ENCODE results near the gene FAM24B.
"Not testable (repeated sequence)": the region's sequence is repeated elsewhere in the genome, so short reads cannot be mapped to it uniquely, and the experiment has no call there.

The FAM24B gene

DNA sequence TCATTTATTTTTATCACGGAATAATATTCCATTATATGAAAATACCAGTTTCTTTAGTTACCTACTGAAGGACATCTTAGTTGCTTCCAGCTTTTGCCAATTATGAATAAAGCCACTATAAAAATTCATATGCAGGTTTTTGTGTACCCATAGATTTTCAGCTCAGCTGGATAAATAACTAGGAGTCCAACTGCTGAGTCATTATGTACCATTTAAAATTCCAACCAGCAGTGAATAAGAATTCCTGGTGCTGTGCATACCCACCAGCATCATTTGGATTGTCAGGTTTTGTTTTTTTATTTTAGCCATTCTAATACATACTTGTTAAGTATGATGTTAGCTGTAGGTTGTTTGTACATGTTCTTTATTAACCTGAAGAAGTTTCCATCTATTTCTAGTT is 14.5 kb downstream of the FAM24B start:
- TF ChIP-seq, protein P1, sequence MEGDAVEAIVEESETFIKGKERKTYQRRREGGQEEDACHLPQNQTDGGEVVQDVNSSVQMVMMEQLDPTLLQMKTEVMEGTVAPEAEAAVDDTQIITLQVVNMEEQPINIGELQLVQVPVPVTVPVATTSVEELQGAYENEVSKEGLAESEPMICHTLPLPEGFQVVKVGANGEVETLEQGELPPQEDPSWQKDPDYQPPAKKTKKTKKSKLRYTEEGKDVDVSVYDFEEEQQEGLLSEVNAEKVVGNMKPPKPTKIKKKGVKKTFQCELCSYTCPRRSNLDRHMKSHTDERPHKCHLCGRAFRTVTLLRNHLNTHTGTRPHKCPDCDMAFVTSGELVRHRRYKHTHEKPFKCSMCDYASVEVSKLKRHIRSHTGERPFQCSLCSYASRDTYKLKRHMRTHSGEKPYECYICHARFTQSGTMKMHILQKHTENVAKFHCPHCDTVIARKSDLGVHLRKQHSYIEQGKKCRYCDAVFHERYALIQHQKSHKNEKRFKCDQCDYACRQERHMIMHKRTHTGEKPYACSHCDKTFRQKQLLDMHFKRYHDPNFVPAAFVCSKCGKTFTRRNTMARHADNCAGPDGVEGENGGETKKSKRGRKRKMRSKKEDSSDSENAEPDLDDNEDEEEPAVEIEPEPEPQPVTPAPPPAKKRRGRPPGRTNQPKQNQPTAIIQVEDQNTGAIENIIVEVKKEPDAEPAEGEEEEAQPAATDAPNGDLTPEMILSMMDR (IDR thresholded peaks at IDR 0.05; ENCODE audit: insufficient read depth, low read depth, low read length, missing control alignments): no peak
- H3K4me3 ChIP-seq (ENCODE audit: low read depth, low read length): no peak overlapping the region
- no peak for DNase-seq (ENCODE audit: low read depth)

DNA sequence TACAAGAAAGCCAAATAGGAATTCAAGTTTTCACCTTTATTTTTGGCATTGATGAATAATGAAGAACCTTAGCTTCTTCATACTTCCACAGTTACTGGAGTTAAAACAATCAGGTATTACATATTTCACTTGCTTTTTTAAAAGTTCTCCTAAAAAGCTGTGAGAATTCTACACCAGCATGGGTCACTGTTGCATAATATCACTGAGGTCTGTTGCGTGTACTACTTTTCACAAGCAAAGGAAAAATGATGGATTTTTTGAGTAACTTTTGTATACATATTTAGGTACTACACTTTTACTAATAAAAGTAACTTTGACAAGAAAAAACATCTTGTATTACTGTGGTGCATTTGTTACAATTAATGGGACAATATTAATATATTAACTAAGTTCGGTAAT is 15.2 kb downstream of the FAM24B start:
- no peak for DNase-seq (ENCODE audit: low read depth)
- H3K4me3 ChIP-seq (ENCODE audit: low read depth, low read length): no peak overlapping the region
- TF ChIP-seq, protein P1 (IDR thresholded peaks at IDR 0.05; ENCODE audit: insufficient read depth, low read depth, low read length, missing control alignments): no peak

- DNase-seq (ENCODE audit: low read depth): no peak
These were observed 15.9 kb downstream of the FAM24B start for GRCh38 chr10:122863216-122864193.

DNA sequence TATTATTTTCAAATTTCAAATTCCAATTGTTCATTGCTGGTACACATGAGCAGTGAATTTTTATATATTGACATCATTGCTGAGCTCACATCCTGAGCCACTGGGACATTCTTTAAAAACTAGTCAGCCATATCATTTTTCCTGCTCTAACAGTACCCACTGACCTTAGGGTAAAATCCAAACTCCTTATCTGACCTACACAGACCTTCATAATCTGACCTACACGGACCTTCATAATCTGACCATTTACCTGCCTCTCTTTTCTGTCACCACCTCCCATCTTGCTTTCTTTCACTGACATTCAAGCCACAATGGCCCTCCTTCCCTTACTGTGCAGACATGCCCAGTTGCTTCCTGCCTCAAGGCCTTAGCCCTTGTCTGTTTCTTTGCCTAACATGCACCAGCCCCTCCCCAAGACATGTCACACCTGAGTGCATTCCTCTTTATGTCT is 17.6 kb downstream of the FAM24B start:
- TF ChIP-seq, protein P1 (IDR thresholded peaks at IDR 0.05; ENCODE audit: insufficient read depth, low read depth, low read length, missing control alignments): no peak
- H3K4me3 ChIP-seq (ENCODE audit: low read depth, low read length): no peak overlapping the region
- DNase-seq (ENCODE audit: low read depth): no peak

More at GRCh38 chr10:122863216-122864193, 15.9 kb downstream of the FAM24B start:
- TF ChIP-seq, protein P1 (IDR thresholded peaks at IDR 0.05; ENCODE audit: insufficient read depth, low read depth, low read length, missing control alignments): no peak
- no peak overlapping the region for H3K4me3 ChIP-seq (ENCODE audit: low read depth, low read length)

DNA sequence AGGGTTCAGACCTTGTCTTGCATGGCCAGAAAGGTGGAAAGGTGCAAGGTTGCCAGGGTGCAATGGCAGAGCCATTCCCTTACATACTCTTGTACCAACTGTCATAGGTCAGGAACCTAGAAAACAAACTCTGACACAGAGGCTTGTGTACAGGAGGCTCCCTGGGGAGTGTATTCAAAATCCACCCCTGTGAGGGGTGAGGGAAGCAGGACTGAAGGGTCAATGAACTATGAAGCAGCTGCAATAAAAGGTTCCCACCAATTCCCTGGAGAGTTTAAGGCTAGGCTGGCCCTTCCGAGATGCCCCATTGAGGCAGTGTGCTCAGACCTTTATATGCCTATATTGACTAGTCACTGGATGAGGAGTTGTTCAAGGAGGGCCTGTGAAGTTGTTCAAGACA is 19.9 kb downstream of the FAM24B start:
- no peak for DNase-seq (ENCODE audit: low read depth)
- TF ChIP-seq, protein P1 (IDR thresholded peaks at IDR 0.05; ENCODE audit: insufficient read depth, low read depth, low read length, missing control alignments): no peak
- H3K4me3 ChIP-seq (ENCODE audit: low read depth, low read length): no peak overlapping the region

GRCh38 chr10:122858042-122858441 is 21.3 kb downstream of the FAM24B start:
- not testable (repeated sequence) for H3K4me3 ChIP-seq (ENCODE audit: low read depth, low read length); DNase-seq (ENCODE audit: low read depth)

GRCh38 chr10:122856902-122857301 is 22.5 kb downstream of the FAM24B start:
- TF ChIP-seq, protein P1 (IDR thresholded peaks at IDR 0.05; ENCODE audit: insufficient read depth, low read depth, low read length, missing control alignments): no peak
- no peak overlapping the region for H3K4me3 ChIP-seq (ENCODE audit: low read depth, low read length)
- no peak for DNase-seq (ENCODE audit: low read depth)

Measured in GM12865 (cell line).